SK-N-SH treated with all-trans-retinoic acid at 6 μM for 48 hours (cell line): ENCODE results near the gene AMPH.

Source experiments
- ATAC-seq: fragments of 200-7000 bp; cut with Tn5 transposase; 3 replicates; pipeline ENCODE4 v1.9.1; 2020; ENCODE audit warnings: mild to moderate bottlenecking, moderate library complexity
- ARNTL ChIP-seq: fragments of 450-650 bp; formaldehyde crosslinking; IDR thresholded peaks from 2 replicates; pipeline ENCODE4 v1.5.0; 2020; ENCODE audit warnings: low read depth, mild to moderate bottlenecking, moderate library complexity, borderline replicate concordance
- CSDC2 ChIP-seq: fragments of 250-450 bp; sonication (Bioruptor Pico); IDR thresholded peaks from 2 replicates; pipeline ENCODE4 v1.5.0; 2020; ENCODE audit warnings: mild to moderate bottlenecking, moderate library complexity
- ESRRG ChIP-seq: fragments of 250-450 bp; sonication (Bioruptor Pico); IDR thresholded peaks from 2 replicates; pipeline ENCODE4 v1.6.1; 2021; ENCODE audit warnings: mild to moderate bottlenecking
- ISL1 ChIP-seq: fragments of 250-450 bp; sonication (Bioruptor Pico); IDR thresholded peaks from 2 replicates; pipeline ENCODE4 v2.1.2; 2022; ENCODE audit warnings: mild to moderate bottlenecking, moderate library complexity
- OSR1 ChIP-seq: fragments of 250-450 bp; sonication (Bioruptor Pico); IDR thresholded peaks from 2 replicates; pipeline ENCODE4 v1.8.0; 2022; ENCODE audit warnings: moderate library complexity, mild to moderate bottlenecking, inconsistent platforms
- PATZ1 ChIP-seq: fragments of 250-450 bp; sonication (Bioruptor Pico); IDR thresholded peaks from 2 replicates; pipeline ENCODE4 v1.8.0; 2020; ENCODE audit warnings: mild to moderate bottlenecking, moderate library complexity, borderline replicate concordance
- POU6F1 ChIP-seq: fragments of 250-450 bp; sonication (Bioruptor Pico); IDR thresholded peaks from 2 replicates; pipeline ENCODE4 v1.8.0; 2021; ENCODE audit warnings: low read depth, mild to moderate bottlenecking, moderate library complexity, borderline replicate concordance
- RARB ChIP-seq: fragments of 250-450 bp; sonication (Bioruptor Pico); IDR thresholded peaks from 2 replicates; pipeline ENCODE4 v1.8.0; 2021; ENCODE audit warnings: mild to moderate bottlenecking, moderate library complexity
- SNAI2 ChIP-seq: fragments of 250-450 bp; sonication (Bioruptor Pico); IDR thresholded peaks from 2 replicates; pipeline ENCODE4 v1.5.0; 2020; ENCODE audit warnings: mild to moderate bottlenecking, moderate library complexity
- TCF4 ChIP-seq: fragments of 250-450 bp; sonication (Bioruptor Pico); IDR thresholded peaks from 2 replicates; pipeline ENCODE4 v1.8.0; 2021; ENCODE audit warnings: mild to moderate bottlenecking, moderate library complexity, borderline replicate concordance
- TOX ChIP-seq: fragments of 250-450 bp; sonication (Bioruptor Pico); IDR thresholded peaks from 2 replicates; pipeline ENCODE4 v1.8.0; 2021; ENCODE audit warnings: mild to moderate bottlenecking, moderate library complexity, borderline replicate concordance
- ZFP3 ChIP-seq: fragments of 250-450 bp; sonication (Bioruptor Pico); IDR thresholded peaks from 2 replicates; pipeline ENCODE4 v1.5.0; 2020; ENCODE audit warnings: mild to moderate bottlenecking, moderate library complexity
- ZFP30 ChIP-seq: fragments of 450-650 bp; formaldehyde crosslinking; IDR thresholded peaks from 2 replicates; pipeline ENCODE4 v1.5.0; 2022; ENCODE audit warnings: mild to moderate bottlenecking, moderate library complexity
- ZNF565 ChIP-seq: fragments of 450-650 bp; formaldehyde crosslinking; conservative IDR thresholded peaks from 2 replicates; pipeline ENCODE4 v1.5.0; 2020; ENCODE audit warnings: low read depth, mild to moderate bottlenecking, moderate library complexity
- ZNF70 ChIP-seq: fragments of 450-650 bp; formaldehyde crosslinking; IDR thresholded peaks from 2 replicates; pipeline ENCODE4 v1.5.0; 2020; ENCODE audit warnings: mild to moderate bottlenecking, moderate library complexity
- TF ChIP-seq, protein P1 (sequence below): fragments of 250-450 bp; sonication (Bioruptor Pico); IDR thresholded peaks from 2 replicates; pipeline ENCODE4 v1.5.1; 2020; ENCODE audit warnings: low read depth, mild to moderate bottlenecking, moderate library complexity
- TF ChIP-seq, protein P2 (sequence below): fragments of 250-450 bp; sonication (Bioruptor Pico); IDR thresholded peaks from 2 replicates; pipeline ENCODE4 v1.5.1; 2021; ENCODE audit warnings: mild to moderate bottlenecking, moderate library complexity
- TF ChIP-seq, protein P3 (sequence below): fragments of 250-450 bp; sonication (Bioruptor Pico); IDR thresholded peaks from 2 replicates; pipeline ENCODE4 v1.5.0; 2020; ENCODE audit warnings: mild to moderate bottlenecking, moderate library complexity

The AMPH gene

GRCh38 chr7:38535073-38535472, 96.1 kb downstream of the AMPH start (continued):
- TF ChIP-seq ZNF565 (CRISPR knock-in tag) (no peak), ZNF70 (CRISPR knock-in tag) (no peak)
- TF ChIP-seq, protein P1, sequence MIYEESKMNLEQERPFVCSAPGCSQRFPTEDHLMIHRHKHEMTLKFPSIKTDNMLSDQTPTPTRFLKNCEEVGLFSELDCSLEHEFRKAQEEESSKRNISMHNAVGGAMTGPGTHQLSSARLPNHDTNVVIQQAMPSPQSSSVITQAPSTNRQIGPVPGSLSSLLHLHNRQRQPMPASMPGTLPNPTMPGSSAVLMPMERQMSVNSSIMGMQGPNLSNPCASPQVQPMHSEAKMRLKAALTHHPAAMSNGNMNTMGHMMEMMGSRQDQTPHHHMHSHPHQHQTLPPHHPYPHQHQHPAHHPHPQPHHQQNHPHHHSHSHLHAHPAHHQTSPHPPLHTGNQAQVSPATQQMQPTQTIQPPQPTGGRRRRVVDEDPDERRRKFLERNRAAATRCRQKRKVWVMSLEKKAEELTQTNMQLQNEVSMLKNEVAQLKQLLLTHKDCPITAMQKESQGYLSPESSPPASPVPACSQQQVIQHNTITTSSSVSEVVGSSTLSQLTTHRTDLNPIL: no peak

- ATAC-seq: no peak
- TF ChIP-seq ZNF565 (CRISPR knock-in tag) (no peak), RARB (no peak), ISL1 (no peak), TOX (no peak), SNAI2 (CRISPR knock-in tag) (no peak), POU6F1 (no peak), CSDC2 (no peak), PATZ1 (CRISPR knock-in tag) (no peak), ZNF70 (CRISPR knock-in tag) (no peak), ESRRG (CRISPR knock-in tag) (no peak), ARNTL (CRISPR knock-in tag) (no peak), ZFP30 (CRISPR knock-in tag) (no peak), ZFP3 (CRISPR knock-in tag) (no peak), TCF4 (no peak), OSR1 (CRISPR knock-in tag) (no peak)
- TF ChIP-seq, protein P2, sequence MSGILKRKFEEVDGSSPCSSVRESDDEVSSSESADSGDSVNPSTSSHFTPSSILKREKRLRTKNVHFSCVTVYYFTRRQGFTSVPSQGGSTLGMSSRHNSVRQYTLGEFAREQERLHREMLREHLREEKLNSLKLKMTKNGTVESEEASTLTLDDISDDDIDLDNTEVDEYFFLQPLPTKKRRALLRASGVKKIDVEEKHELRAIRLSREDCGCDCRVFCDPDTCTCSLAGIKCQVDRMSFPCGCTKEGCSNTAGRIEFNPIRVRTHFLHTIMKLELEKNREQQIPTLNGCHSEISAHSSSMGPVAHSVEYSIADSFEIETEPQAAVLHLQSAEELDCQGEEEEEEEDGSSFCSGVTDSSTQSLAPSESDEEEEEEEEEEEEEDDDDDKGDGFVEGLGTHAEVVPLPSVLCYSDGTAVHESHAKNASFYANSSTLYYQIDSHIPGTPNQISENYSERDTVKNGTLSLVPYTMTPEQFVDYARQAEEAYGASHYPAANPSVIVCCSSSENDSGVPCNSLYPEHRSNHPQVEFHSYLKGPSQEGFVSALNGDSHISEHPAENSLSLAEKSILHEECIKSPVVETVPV (CRISPR knock-in tag): no peak
- TF ChIP-seq, protein P1: no peak
These were observed 105.3 kb downstream of the AMPH start for GRCh38 chr7:38525857-38526256.

- no peak for ATAC-seq
These were observed 106.4 kb downstream of the AMPH start for GRCh38 chr7:38524786-38525185.

More at GRCh38 chr7:38524786-38525185, 106.4 kb downstream of the AMPH start:
- TF ChIP-seq ZNF70 (CRISPR knock-in tag): no peak
- TF ChIP-seq ZFP30 (CRISPR knock-in tag): no peak
- TF ChIP-seq, protein P1: no peak
- TF ChIP-seq, protein P3, sequence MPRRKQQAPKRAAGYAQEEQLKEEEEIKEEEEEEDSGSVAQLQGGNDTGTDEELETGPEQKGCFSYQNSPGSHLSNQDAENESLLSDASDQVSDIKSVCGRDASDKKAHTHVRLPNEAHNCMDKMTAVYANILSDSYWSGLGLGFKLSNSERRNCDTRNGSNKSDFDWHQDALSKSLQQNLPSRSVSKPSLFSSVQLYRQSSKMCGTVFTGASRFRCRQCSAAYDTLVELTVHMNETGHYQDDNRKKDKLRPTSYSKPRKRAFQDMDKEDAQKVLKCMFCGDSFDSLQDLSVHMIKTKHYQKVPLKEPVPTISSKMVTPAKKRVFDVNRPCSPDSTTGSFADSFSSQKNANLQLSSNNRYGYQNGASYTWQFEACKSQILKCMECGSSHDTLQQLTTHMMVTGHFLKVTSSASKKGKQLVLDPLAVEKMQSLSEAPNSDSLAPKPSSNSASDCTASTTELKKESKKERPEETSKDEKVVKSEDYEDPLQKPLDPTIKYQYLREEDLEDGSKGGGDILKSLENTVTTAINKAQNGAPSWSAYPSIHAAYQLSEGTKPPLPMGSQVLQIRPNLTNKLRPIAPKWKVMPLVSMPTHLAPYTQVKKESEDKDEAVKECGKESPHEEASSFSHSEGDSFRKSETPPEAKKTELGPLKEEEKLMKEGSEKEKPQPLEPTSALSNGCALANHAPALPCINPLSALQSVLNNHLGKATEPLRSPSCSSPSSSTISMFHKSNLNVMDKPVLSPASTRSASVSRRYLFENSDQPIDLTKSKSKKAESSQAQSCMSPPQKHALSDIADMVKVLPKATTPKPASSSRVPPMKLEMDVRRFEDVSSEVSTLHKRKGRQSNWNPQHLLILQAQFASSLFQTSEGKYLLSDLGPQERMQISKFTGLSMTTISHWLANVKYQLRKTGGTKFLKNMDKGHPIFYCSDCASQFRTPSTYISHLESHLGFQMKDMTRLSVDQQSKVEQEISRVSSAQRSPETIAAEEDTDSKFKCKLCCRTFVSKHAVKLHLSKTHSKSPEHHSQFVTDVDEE (CRISPR knock-in tag): no peak
- TF ChIP-seq ZFP3 (CRISPR knock-in tag): no peak
- TF ChIP-seq, all 23 proteins: peak for 0
